ENCODE measurements around the gene VPS16. TPM values are rescaled to one million over a fixed set of nuclear protein-coding genes. Genes with fewer than 3 reads are reported as not detected.

The VPS16 gene
- total RNA-seq, 6 experiments from 2014 or later = 17.2 to 22.2 (median 19.1) TPM

DNA sequence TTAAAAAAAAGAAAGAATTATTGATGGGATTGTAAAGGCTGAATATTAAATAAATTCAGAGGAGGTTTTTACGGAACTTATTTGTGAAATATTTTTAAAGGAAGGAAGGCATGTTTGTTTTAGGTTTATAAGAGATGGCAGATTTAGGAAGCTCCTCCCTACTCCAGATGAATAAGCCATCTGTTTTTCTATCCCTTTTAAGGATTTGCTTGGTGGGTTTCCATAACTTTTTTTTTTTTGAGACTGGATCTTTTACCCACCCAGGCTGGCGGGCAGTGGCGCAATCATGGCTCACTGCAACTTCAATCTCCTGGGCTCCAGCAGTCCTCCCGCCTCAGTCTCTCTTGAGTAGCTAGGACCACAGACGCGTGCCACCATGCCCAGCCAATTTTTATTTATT, 63.1 kb downstream of the VPS16 start:
- H3K36me3 ChIP-seq = no peaks in the 10 kb centered on the region
- intact Hi-C loops (cut with DNase I) = no loop called here
- peaks cover 0 to 8% (median 4%) of the 10 kb centered on the region in 4 donors for H3K4me1 ChIP-seq
- no peaks in the 10 kb centered on the region for H3K27me3 ChIP-seq
- 95% methylated on average over 6 of the region's 6 CpGs for whole genome bisulfite sequencing (ENCODE audit: insufficient coverage, low coverage, low lambda C conversion rate, missing lambda C conversion rate)
- DNase-seq (no peak), ATAC-seq (no peak)
- TF ChIP-seq, protein P1, sequence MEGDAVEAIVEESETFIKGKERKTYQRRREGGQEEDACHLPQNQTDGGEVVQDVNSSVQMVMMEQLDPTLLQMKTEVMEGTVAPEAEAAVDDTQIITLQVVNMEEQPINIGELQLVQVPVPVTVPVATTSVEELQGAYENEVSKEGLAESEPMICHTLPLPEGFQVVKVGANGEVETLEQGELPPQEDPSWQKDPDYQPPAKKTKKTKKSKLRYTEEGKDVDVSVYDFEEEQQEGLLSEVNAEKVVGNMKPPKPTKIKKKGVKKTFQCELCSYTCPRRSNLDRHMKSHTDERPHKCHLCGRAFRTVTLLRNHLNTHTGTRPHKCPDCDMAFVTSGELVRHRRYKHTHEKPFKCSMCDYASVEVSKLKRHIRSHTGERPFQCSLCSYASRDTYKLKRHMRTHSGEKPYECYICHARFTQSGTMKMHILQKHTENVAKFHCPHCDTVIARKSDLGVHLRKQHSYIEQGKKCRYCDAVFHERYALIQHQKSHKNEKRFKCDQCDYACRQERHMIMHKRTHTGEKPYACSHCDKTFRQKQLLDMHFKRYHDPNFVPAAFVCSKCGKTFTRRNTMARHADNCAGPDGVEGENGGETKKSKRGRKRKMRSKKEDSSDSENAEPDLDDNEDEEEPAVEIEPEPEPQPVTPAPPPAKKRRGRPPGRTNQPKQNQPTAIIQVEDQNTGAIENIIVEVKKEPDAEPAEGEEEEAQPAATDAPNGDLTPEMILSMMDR (IDR thresholded peaks at IDR 0.05) = no peak
- TF ChIP-seq POLR2A (IDR thresholded peaks at IDR 0.05) = no peak
- no peak overlapping the region for H3K4me3 ChIP-seq
- no peak overlapping the region for H3K27ac ChIP-seq
- no peaks in the 10 kb centered on the region for H3K9me3 ChIP-seq

DNA sequence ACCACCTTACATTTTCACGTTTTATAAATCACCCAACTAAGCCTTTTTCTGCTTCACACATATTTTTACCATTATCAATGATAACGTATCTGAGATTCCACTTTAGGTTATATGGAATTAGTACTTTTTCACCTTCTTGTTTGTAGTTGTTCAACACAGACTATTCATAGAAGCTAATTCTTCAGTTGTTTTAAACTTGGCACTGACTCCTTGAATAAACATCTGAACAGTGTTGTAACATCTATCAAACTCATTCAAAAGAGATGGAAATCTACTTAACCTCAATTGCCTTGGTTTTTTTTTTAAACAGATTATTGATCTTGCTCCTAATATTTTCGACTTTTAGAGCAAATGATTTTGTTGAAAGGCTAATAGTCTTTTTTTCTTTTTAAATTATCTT, 67.0 kb downstream of the VPS16 start:
- DNase-seq (no peak), ATAC-seq (peak in 3 of 4 donors; percentile 47 to 55 (median 54))
- no peak overlapping the region for H3K27ac ChIP-seq
- H3K9me3 ChIP-seq = no peaks in the 10 kb centered on the region
- H3K4me1 ChIP-seq = peaks cover 0 to 8% (median 4%) of the 10 kb centered on the region in 4 donors
- WGBS (ENCODE audit: insufficient coverage, low coverage, low lambda C conversion rate, missing lambda C conversion rate) = 32% methylated on average over 3 of the region's 3 CpGs
- no peak overlapping the region for H3K4me3 ChIP-seq
- TF ChIP-seq, protein P1 (IDR thresholded peaks at IDR 0.05) = no peak
- no peak for TF ChIP-seq POLR2A (IDR thresholded peaks at IDR 0.05)
- no peaks in the 10 kb centered on the region for H3K27me3 ChIP-seq
- intact Hi-C loops (cut with DNase I) = no loop called here
- H3K36me3 ChIP-seq = no peaks in the 10 kb centered on the region

DNA sequence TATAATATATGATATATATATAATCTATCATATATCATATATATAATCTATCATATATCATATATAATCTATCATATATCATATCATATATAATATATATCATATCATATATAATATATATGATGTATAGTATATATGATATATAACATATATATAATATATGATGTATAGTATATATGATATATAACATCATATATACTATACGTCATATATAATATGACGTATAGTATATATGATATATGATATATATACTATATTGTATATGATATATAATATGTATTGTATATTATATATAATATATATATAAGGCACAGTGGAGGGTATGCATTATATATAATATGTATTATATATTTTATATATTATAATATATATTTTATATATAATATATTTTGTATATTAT, 69.4 kb downstream of the VPS16 start:
- no peaks in the 10 kb centered on the region for H3K36me3 ChIP-seq
- no peak for DNase-seq
- no peak overlapping the region for H3K4me3 ChIP-seq
- intact Hi-C loops (cut with DNase I) = no loop called here
- 82% methylated on average over 2 of the region's 2 CpGs for WGBS (ENCODE audit: insufficient coverage, low coverage, low lambda C conversion rate, missing lambda C conversion rate)
- TF ChIP-seq POLR2A (IDR thresholded peaks at IDR 0.05) = no peak
- TF ChIP-seq, protein P1 (IDR thresholded peaks at IDR 0.05) = no peak
- no peaks in the 10 kb centered on the region for H3K9me3 ChIP-seq
- H3K27ac ChIP-seq = no peak overlapping the region
- H3K27me3 ChIP-seq = no peaks in the 10 kb centered on the region
- H3K4me1 ChIP-seq = peaks cover 0 to 13% (median 4%) of the 10 kb centered on the region in 4 donors
- ATAC-seq = no peak

DNA sequence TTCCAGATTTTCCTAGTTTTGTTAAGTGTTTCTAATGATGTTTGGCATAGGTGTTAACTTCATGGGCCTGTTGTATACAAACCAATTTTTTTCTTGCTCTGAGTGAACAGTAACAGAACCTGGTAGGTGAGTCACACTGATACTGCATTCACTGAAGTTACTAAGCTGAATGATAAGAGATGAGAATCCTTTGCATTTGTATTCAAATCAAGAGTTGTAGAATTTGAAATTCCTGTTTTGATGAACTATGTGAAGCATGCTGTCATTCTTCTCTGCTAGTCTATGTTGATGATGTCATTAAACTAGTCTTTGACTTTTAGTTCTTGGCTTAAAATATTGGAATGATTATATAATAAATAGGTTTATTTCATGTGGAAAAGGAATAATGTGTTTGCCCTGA, 70.7 kb downstream of the VPS16 start:
- no peak overlapping the region for H3K4me3 ChIP-seq
- intact Hi-C loops (cut with DNase I) = no loop called here
- DNase-seq (no peak), ATAC-seq (no peak)
- H3K36me3 ChIP-seq = no peaks in the 10 kb centered on the region
- peaks cover 0 to 13% (median 4%) of the 10 kb centered on the region in 4 donors for H3K4me1 ChIP-seq
- TF ChIP-seq, protein P1 (IDR thresholded peaks at IDR 0.05) = no peak
- TF ChIP-seq POLR2A (IDR thresholded peaks at IDR 0.05) = no peak
- H3K9me3 ChIP-seq = no peaks in the 10 kb centered on the region
- H3K27me3 ChIP-seq = no peaks in the 10 kb centered on the region
- no peak overlapping the region for H3K27ac ChIP-seq

DNA sequence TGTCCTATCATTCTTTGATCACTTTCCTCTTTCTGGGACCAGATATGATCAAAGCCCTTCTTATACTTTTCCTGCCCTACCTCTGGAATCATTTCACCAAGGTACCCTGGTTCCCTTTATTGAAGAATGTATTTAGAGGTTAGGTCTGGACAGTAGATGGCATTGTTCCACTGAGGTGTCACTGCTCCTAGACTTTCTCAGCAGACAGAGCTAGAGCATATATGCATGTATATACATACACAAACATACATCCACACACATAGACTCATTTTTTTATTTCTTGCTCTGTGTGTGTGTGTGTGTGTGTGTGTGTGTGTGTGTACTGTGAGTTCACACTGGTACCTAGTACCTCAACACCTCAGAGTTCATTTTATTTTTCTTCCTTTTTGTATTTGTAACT, 73.6 kb downstream of the VPS16 start:
- Histone ChIP-seq H3K9me3 (no peaks in the 10 kb centered on the region), H3K36me3 (no peaks in the 10 kb centered on the region), H3K27me3 (no peaks in the 10 kb centered on the region), H3K4me1 (peaks cover 0 to 25% (median 8%) of the 10 kb centered on the region in 4 donors), H3K27ac (no peak overlapping the region), H3K4me3 (no peak overlapping the region)
- intact Hi-C loops (cut with DNase I) = no loop called here
- DNase-seq (no peak), ATAC-seq (peak; percentile 69 to 82 (median 80))
- no peak for TF ChIP-seq POLR2A (IDR thresholded peaks at IDR 0.05)
- TF ChIP-seq, protein P1 (IDR thresholded peaks at IDR 0.05) = peak; percentile 19 to 43 (median 38)
